Measurements from ENCODE around the gene MTRR.
A peak's percentile ranks its signal among the peaks of the same experiment; 100 is the strongest.

MTRR gene

GRCh38 chr5:7868773-7869473 lies at the start of gene MTRR, which contains the start of gene FASTKD3:
Gene MTRR, plus strand, starts transcription at chr5:7869148. Its CDS starts 1,647 bp downstream, at chr5:7870795.
Gene FASTKD3, minus strand, starts transcription at chr5:7869031. Its CDS starts 948 bp downstream, at chr5:7868083.
- DNase-seq (ENCODE audit: low read depth) = peak; percentile 85

GRCh38 chr5:7822449-7822848 lies 46.5 kb upstream of the MTRR start:
- DNase-seq (ENCODE audit: low read depth) = no peak

GRCh38 chr5:7823594-7823993 lies 45.4 kb upstream of the MTRR start:
- no peak for DNase-seq (ENCODE audit: low read depth)

GRCh38 chr5:7824995-7825394 lies 44.0 kb upstream of the MTRR start:
- DNase-seq (ENCODE audit: low read depth) = no peak

- no peak for DNase-seq (ENCODE audit: low read depth)
These were observed 43.3 kb upstream of the MTRR start for GRCh38 chr5:7825630-7826029.

GRCh38 chr5:7827610-7828009 lies 41.3 kb upstream of the MTRR start:
- no peak for DNase-seq (ENCODE audit: low read depth)

GRCh38 chr5:7828269-7828668 lies 40.7 kb upstream of the MTRR start:
- no peak for DNase-seq (ENCODE audit: low read depth)

GRCh38 chr5:7834982-7835381 lies 34.0 kb upstream of the MTRR start:
- DNase-seq (ENCODE audit: low read depth) = no peak

GRCh38 chr5:7837403-7837802 lies 31.5 kb upstream of the MTRR start:
- DNase-seq (ENCODE audit: low read depth) = no peak

- no peak for DNase-seq (ENCODE audit: low read depth)
These were observed 26.4 kb upstream of the MTRR start for GRCh38 chr5:7842531-7842930.

GRCh38 chr5:7844901-7845300 lies 24.0 kb upstream of the MTRR start:
- DNase-seq (ENCODE audit: low read depth) = no peak

GRCh38 chr5:7845557-7845956 lies 23.4 kb upstream of the MTRR start:
- DNase-seq (ENCODE audit: low read depth) = no peak

GRCh38 chr5:7846327-7846726 lies 22.6 kb upstream of the MTRR start:
- no peak for DNase-seq (ENCODE audit: low read depth)

GRCh38 chr5:7848296-7848695 lies 20.7 kb upstream of the MTRR start:
- no peak for DNase-seq (ENCODE audit: low read depth)

- no peak for DNase-seq (ENCODE audit: low read depth)
These were observed 19.1 kb upstream of the MTRR start for GRCh38 chr5:7849681-7850394.

GRCh38 chr5:7850395-7851239 lies 18.3 kb upstream of the MTRR start, which contains the start of gene CFAP90:
Gene CFAP90, minus strand, starts transcription at chr5:7851133. Its CDS starts 112 bp downstream, at chr5:7851021.
- DNase-seq (ENCODE audit: low read depth) = no peak

GRCh38 chr5:7851240-7851592 lies 17.7 kb upstream of the MTRR start:
- no peak for DNase-seq (ENCODE audit: low read depth)

GRCh38 chr5:7851617-7852289 lies 17.2 kb upstream of the MTRR start:
- no peak for DNase-seq (ENCODE audit: low read depth)

- DNase-seq (ENCODE audit: low read depth) = no peak
These were observed 16.4 kb upstream of the MTRR start for GRCh38 chr5:7852542-7852941.

GRCh38 chr5:7852988-7853387 lies 16.0 kb upstream of the MTRR start:
- no peak for DNase-seq (ENCODE audit: low read depth)

- DNase-seq (ENCODE audit: low read depth) = no peak
These were observed 13.3 kb upstream of the MTRR start for GRCh38 chr5:7855611-7856010.

- no peak for DNase-seq (ENCODE audit: low read depth)
These were observed 12.1 kb upstream of the MTRR start for GRCh38 chr5:7856855-7857254.
